Raji (cell line): Measurements from ENCODE around the gene PPARG.

Source experiments
- POLR2A ChIP-seq: IDR thresholded peaks from 2 replicates; pipeline ENCODE4 v1.6.1; 2011; ENCODE audit warnings: low read depth, low read length, control low read depth; ENCODE audit not compliant: insufficient read depth

PPARG gene

GRCh38 chr3:12455740-12456139, 166.9 kb downstream of the PPARG start:
- no peak for TF ChIP-seq POLR2A

DNA sequence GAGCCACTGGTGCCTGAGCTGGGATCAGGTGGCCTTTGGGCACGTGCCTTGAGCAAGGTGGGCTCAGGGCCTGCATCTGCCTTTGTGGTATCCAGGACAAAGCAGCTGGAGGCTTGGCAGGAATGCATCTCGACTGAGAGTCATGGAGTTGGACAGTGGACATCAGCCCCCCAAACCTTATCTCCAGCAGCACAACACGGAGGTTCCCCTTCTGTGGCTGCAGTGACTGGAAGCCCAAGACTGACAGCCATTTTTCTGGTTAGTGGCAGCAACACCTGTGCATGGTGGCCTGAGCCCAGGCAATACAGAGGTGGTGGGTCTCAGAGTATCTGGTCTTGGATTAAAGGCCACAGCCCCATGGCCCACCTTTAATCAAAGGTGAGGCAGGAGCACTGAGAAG, 167.6 kb downstream of the PPARG start:
- TF ChIP-seq POLR2A: no peak

- TF ChIP-seq POLR2A: no peak
These were observed 170.0 kb downstream of the PPARG start for GRCh38 chr3:12458901-12459300.

DNA sequence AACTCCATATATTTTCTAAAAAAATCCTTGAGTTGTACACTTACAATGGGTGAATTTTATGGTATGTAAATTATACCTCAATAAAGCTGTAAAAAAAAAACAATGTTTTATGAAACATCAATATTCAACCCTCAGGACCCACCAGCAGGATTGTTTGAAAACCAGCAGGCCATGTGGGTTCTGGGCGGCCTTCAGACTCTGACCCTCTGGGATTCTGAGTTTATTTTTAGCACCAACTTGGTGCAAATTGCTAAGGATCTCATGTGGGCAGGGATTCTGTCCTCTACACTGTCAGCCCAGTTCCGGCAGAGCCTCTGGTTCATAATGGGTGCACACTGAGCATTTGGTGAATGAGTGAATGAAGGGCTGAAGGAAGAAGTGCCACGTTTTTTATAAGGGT, 171.3 kb downstream of the PPARG start:
- TF ChIP-seq POLR2A: no peak

- TF ChIP-seq POLR2A: no peak
These were observed 172.3 kb downstream of the PPARG start for GRCh38 chr3:12461097-12461649.

DNA sequence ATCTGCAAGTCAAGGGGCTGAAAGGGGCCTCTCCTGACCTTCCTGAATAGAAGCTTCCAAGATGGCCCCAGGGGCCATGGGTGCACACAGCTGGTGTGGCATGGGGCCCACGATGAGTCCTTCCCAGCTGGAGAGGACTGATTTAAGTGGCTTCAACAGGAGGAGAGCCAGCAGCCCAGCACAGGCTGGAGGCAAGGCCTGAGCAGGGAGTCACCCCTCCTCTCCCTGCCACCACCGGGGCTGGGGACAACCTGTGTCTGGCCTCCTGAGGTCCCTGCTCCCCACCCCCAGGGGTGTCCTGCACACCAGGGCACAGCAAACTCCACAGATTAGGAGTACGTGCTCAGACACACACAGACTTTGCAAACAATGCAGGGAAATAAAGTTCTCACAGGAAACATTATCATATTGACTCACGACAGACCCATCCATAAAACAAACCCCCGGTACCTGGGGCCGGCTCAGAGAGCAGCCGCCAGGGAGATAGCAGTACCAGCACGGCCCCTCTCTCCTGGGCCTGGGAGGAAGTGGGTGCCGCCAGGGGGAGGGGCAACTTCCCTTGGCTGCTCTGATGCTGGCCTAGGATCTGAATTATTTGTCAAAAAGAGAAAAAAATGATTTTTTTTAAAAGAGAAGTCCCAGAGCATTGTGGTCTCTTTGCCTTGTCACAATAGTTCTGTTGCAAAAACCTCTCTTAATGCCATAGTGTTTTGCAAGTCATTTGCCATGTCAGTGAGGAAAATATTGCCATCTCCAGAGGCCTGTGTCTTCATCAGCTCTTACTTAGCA, 173.5 kb downstream of the PPARG start:
- TF ChIP-seq POLR2A: no peak

DNA sequence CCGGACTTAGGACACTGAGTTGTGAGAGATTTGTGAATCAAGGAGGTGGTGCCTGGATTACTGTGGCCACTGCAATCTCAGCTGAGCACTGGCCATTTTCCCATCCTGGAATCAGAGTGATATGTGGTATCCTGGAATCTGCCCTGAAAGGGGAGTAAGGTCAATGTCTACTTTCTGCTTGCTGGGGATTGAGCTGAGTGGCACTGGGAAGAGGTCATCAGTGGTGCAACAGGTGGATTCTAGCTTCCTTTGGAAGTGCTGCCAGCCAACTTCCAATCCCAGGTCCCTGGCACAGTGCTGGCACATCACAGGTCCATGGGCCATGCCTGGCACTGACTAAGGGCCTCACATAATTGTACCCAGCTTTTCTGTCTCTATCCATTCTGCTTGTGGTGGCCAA, 174.8 kb downstream of the PPARG start:
- TF ChIP-seq POLR2A: no peak

DNA sequence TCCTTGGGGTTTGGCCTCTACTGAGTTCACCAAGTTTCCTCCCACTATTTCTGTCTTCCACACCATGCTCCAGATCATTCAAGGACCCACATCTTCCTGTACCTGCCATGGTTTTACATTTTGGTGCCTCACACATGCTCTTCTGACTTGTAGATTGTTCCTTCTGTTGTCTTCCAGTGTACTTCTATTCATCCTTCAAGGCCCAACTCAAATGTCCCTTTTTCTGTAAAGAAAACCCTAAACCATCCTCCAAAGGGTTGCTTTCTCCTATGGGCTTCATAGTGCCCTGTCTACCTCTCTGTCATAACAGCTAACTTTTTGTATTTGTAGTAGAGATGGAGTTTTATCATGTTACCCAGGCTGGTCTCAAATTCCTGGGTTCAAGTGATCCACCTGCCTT, 175.3 kb downstream of the PPARG start:
- TF ChIP-seq POLR2A: no peak

DNA sequence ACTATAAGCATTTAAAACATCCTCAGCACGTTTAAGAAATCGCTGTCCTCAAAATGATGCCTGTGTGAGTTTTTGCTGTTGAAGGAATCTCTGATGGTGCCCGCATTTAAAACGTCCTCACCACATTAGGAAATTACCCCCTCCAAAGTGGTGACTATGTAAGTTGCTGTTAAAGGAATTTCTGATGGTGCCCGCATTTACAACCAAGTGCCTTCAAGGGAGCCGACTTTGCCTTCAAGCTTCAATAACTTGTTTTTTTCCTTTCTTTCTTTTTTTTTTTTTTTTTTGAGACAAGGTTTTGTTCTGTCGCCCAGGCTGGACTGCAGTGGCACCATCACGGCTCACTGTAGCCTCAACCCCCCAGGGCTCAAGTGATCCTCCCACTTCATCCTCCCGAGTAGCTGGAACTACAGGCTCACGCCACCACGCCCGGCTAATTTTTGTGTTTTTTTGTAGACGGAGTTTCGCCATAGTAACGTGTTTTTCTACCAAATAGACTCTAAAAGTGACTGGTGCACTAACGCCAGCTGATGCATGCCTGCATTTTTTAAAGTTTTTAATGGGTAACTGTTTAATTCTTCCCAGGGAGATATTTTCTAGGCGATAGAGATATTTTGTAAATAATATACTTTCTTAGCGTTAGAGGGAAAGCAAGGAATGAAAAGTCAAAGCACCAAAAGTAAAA, 176.4 kb downstream of the PPARG start:
- no peak for TF ChIP-seq POLR2A

DNA sequence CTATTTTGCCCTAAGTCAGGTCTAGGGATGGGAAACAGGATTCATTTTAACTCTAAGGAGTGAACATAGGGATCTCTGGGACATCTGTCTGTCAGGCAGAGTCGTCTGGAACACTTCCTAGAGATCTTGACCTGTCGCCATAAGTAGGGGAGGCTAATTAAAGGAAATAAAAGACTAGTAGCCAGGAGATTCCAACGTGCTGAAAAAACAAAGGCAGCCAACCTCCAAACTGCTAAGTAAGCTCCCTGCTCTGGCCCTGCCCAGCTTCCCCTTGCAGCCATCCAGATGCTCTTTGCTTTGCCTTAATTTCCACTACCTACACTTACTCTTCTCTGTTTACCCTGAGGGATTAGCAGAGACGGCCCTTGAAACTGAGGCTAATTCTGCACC, 177.0 kb downstream of the PPARG start:
- TF ChIP-seq POLR2A: no peak

DNA sequence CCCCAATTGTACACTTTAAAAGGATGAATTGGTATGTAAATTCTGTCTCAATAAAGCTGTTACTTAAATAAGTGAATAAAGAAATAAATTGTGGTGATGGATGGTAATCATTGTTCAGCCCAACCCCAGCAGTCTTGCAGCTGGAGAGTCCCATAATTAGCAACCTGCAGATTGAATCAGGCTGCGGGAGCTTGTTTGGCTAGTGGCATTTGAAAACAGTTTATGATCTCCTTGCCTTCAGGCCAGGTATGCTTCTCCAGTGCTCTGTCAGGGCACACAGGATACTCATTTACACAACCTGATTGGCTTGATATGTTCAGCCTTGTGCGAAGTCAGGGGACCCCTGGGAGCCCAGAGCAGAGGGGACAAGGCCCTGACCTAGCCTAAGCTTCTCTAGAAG, 178.9 kb downstream of the PPARG start:
- TF ChIP-seq POLR2A: no peak

GRCh38 chr3:12468276-12468675, 179.4 kb downstream of the PPARG start:
- no peak for TF ChIP-seq POLR2A

GRCh38 chr3:12468757-12469156, 179.9 kb downstream of the PPARG start:
- no peak for TF ChIP-seq POLR2A

DNA sequence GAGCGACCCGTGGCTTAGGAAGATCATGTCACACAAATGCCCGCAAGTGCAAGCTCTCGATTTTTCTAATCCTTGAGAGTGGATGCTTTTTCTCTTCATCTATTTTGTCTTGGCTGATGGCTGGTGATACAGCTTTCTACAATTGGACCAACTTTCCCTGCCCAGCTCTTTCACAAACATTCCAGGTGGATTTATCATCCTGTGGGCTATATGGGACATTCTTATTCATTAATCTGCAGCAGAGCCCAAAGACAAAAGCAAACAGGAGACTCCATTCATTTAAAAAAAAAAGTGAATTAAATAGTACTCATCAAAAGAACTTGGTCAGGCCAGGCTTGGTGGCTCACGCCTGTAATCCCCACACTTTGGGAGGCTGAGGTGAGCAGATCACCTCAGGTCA, 181.2 kb downstream of the PPARG start:
- no peak for TF ChIP-seq POLR2A

- no peak for TF ChIP-seq POLR2A
These were observed 181.8 kb downstream of the PPARG start for GRCh38 chr3:12470680-12471079.

DNA sequence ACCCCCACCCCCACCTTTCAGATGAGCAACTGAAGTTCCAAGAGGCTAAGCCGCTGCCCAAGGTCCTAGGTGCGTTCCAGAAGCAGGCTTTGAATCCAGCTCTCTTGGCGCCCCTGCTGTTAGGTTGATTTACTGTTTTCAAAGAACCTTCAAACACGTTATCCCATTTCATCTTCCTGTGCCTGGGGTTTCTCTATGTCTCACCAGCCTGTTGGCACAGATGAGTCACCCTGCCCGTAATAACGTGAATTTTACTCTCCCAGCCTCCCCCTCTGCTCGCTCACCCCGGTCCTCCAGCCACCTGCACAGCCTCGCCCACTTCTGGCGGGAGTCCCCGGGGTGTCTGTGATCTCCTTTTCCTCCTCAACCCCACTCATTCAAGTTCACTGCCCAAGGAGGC, 182.4 kb downstream of the PPARG start:
- TF ChIP-seq POLR2A: no peak
